Stimulated activated CD4-positive, alpha-beta T cell treated with anti-CD3 and anti-CD28 coated beads, Interleukin-4, amount 100 ng/mL, for 1 hour (primary cell): ENCODE measurements around the gene FUT2.
"Not testable (repeated sequence)": the region's sequence is repeated elsewhere in the genome, so short reads cannot be mapped to it uniquely, and the experiment has no call there.

Experiments used
- DNase-seq: peaks from one replicate; pipeline ENCODE4 v3.0.0-alpha.2; 2020

FUT2 gene

GRCh38 chr19:48695743-48696352 lies at the start of gene FUT2:
TSS of gene FUT2 (plus strand) at chr19:48695971. CDS start at chr19:48702957, 6,986 bp downstream.
- DNase-seq, result no peak

GRCh38 chr19:48646001-48646721 lies 49.6 kb upstream of the FUT2 start, which contains the start of gene CA11:
TSS of gene CA11 (minus strand) at chr19:48646187. CDS start at chr19:48645632, 555 bp downstream.
- DNase-seq, result peak; percentile 89

- no peak for DNase-seq
Observed at GRCh38 chr19:48646722-48647216, 49.0 kb upstream of the FUT2 start.

- DNase-seq, result no peak
Observed at GRCh38 chr19:48648134-48648533, 47.6 kb upstream of the FUT2 start.

- no peak for DNase-seq
Observed at GRCh38 chr19:48650974-48651682, 44.6 kb upstream of the FUT2 start.

- DNase-seq, result no peak
Observed at GRCh38 chr19:48651683-48652048, 44.1 kb upstream of the FUT2 start.

- no peak for DNase-seq
Observed at GRCh38 chr19:48654299-48655059, 41.3 kb upstream of the FUT2 start.

- DNase-seq, result no peak
Observed at GRCh38 chr19:48656840-48657474, 38.8 kb upstream of the FUT2 start.

- DNase-seq, result not testable (repeated sequence)
Observed at GRCh38 chr19:48657828-48658227, 37.9 kb upstream of the FUT2 start.

GRCh38 chr19:48658483-48658882 lies 37.3 kb upstream of the FUT2 start:
- no peak for DNase-seq

- DNase-seq, result no peak
Observed at GRCh38 chr19:48659768-48660167, 36.0 kb upstream of the FUT2 start.

GRCh38 chr19:48660852-48661710 lies 34.7 kb upstream of the FUT2 start:
- DNase-seq, result peak; percentile 72

- no peak for DNase-seq
Observed at GRCh38 chr19:48661711-48662090, 34.1 kb upstream of the FUT2 start.

- no peak for DNase-seq
Observed at GRCh38 chr19:48663667-48664066, 32.1 kb upstream of the FUT2 start.

- DNase-seq, result no peak
Observed at GRCh38 chr19:48664476-48664875, 31.3 kb upstream of the FUT2 start.

- DNase-seq, result no peak
Observed at GRCh38 chr19:48665786-48666185, 30.0 kb upstream of the FUT2 start.

GRCh38 chr19:48668332-48668731 lies 27.4 kb upstream of the FUT2 start:
- no peak for DNase-seq

GRCh38 chr19:48668761-48669160 lies 27.0 kb upstream of the FUT2 start:
- no peak for DNase-seq

GRCh38 chr19:48669903-48670668 lies 25.7 kb upstream of the FUT2 start:
- no peak for DNase-seq

- no peak for DNase-seq
Observed at GRCh38 chr19:48670699-48671445, 24.9 kb upstream of the FUT2 start.
